D721Med (cell line): ENCODE measurements around the gene ADTRP.
"Not testable (repeated sequence)": the region's sequence is repeated elsewhere in the genome, so short reads cannot be mapped to it uniquely, and the experiment has no call there.

Source experiments
- DNase-seq: peaks from one replicate; pipeline ENCODE4 v3.0.0; 2011; ENCODE audit warnings: low spot score; ENCODE audit not compliant: insufficient read length
- FAIRE-seq: peaks from 2 replicates; lab custom pipeline; 2011; peaks lifted over from hg19 to GRCh38; lab: Jason Lieb, UNC
- CTCF ChIP-seq: IDR thresholded peaks from 2 replicates; pipeline ENCODE4 v1.5.1; 2012; ENCODE audit warnings: mild to moderate bottlenecking, control low read depth; ENCODE audit not compliant: insufficient read depth; ENCODE audit errors: missing control alignments

ADTRP gene

GRCh38 chr6:11804135-11804534, 25.5 kb upstream of the ADTRP start:
- DNase-seq (no peak), FAIRE-seq (no peak)
- TF ChIP-seq CTCF = no peak

GRCh38 chr6:11803591-11803971, 25.0 kb upstream of the ADTRP start:
- DNase-seq (no peak), FAIRE-seq (no peak)
- TF ChIP-seq CTCF = no peak

- FAIRE-seq = no peak
- DNase-seq = no peak
- no peak for TF ChIP-seq CTCF
Measured at GRCh38 chr6:11802886-11803590, 24.4 kb upstream of the ADTRP start.

- not testable (repeated sequence) for FAIRE-seq, DNase-seq
Measured at GRCh38 chr6:11800531-11800930, 21.9 kb upstream of the ADTRP start.

- FAIRE-seq (no peak), DNase-seq (no peak)
- no peak for TF ChIP-seq CTCF
Measured at GRCh38 chr6:11798538-11798937, 19.9 kb upstream of the ADTRP start.

- TF ChIP-seq CTCF = no peak
- FAIRE-seq = no peak
- no peak for DNase-seq
Measured at GRCh38 chr6:11798096-11798495, 19.5 kb upstream of the ADTRP start.

- FAIRE-seq (no peak), DNase-seq (no peak)
- no peak for TF ChIP-seq CTCF
Measured at GRCh38 chr6:11796829-11797228, 18.2 kb upstream of the ADTRP start.
